ENCODE results near the gene TBX15.

Gene TBX15

GRCh38 chr1:118937413-118938072, 50.6 kb downstream of the TBX15 start:
- Histone ChIP-seq H3K4me3 (no peak overlapping the region), H3K36me3 (ENCODE audit: insufficient read depth, low read length) (no peaks in the 10 kb centered on the region), H3K9me3 (ENCODE audit: low read depth, low read length) (no peaks in the 10 kb centered on the region), H3K9ac (ENCODE audit: insufficient read length) (no peak overlapping the region), H3K27ac (no peak overlapping the region)
- DNase-seq (ENCODE audit: low read depth, low spot score), result no peak
- TF ChIP-seq EZH2 (IDR thresholded peaks at IDR 0.05) (no peak), FOXP2 (optimal IDR thresholded peaks at IDR 0.05; ENCODE audit: control extremely low read depth, extremely low read length, insufficient read depth) (no peak), POLR2AphosphoS5 (IDR thresholded peaks at IDR 0.05; ENCODE audit: borderline replicate concordance, low read depth, low read length) (no peak)

GRCh38 chr1:118934706-118935105, 53.4 kb downstream of the TBX15 start:
- Histone ChIP-seq H3K27ac (no peak overlapping the region), H3K36me3 (ENCODE audit: insufficient read depth, low read length) (no peaks in the 10 kb centered on the region), H3K9me3 (ENCODE audit: low read depth, low read length) (no peaks in the 10 kb centered on the region), H3K9ac (ENCODE audit: insufficient read length) (no peak overlapping the region), H3K4me3 (no peak overlapping the region)
- TF ChIP-seq FOXP2 (optimal IDR thresholded peaks at IDR 0.05; ENCODE audit: control extremely low read depth, extremely low read length, insufficient read depth) (no peak), POLR2AphosphoS5 (IDR thresholded peaks at IDR 0.05; ENCODE audit: borderline replicate concordance, low read depth, low read length) (no peak), EZH2 (IDR thresholded peaks at IDR 0.05) (no peak)
- no peak for DNase-seq (ENCODE audit: low read depth, low spot score)

GRCh38 chr1:118933051-118933781, 54.9 kb downstream of the TBX15 start:
- no peak for DNase-seq (ENCODE audit: low read depth, low spot score)
- TF ChIP-seq EZH2 (IDR thresholded peaks at IDR 0.05) (no peak), POLR2AphosphoS5 (IDR thresholded peaks at IDR 0.05; ENCODE audit: borderline replicate concordance, low read depth, low read length) (no peak), FOXP2 (optimal IDR thresholded peaks at IDR 0.05; ENCODE audit: control extremely low read depth, extremely low read length, insufficient read depth) (no peak)
- Histone ChIP-seq H3K36me3 (ENCODE audit: insufficient read depth, low read length) (no peaks in the 10 kb centered on the region), H3K9ac (ENCODE audit: insufficient read length) (no peak overlapping the region), H3K4me3 (no peak overlapping the region), H3K27ac (no peak overlapping the region), H3K9me3 (ENCODE audit: low read depth, low read length) (no peaks in the 10 kb centered on the region)

- Histone ChIP-seq H3K9me3 (ENCODE audit: low read depth, low read length) (no peaks in the 10 kb centered on the region), H3K36me3 (ENCODE audit: insufficient read depth, low read length) (no peaks in the 10 kb centered on the region), H3K27ac (no peak overlapping the region), H3K4me3 (no peak overlapping the region), H3K9ac (ENCODE audit: insufficient read length) (no peak overlapping the region)
- TF ChIP-seq FOXP2 (optimal IDR thresholded peaks at IDR 0.05; ENCODE audit: control extremely low read depth, extremely low read length, insufficient read depth) (no peak), EZH2 (IDR thresholded peaks at IDR 0.05) (no peak), POLR2AphosphoS5 (IDR thresholded peaks at IDR 0.05; ENCODE audit: borderline replicate concordance, low read depth, low read length) (no peak)
- no peak for DNase-seq (ENCODE audit: low read depth, low spot score)
Observed at GRCh38 chr1:118931876-118932275, 56.3 kb downstream of the TBX15 start.

- Histone ChIP-seq H3K27ac (no peak overlapping the region), H3K9me3 (ENCODE audit: low read depth, low read length) (no peaks in the 10 kb centered on the region), H3K4me3 (no peak overlapping the region), H3K36me3 (ENCODE audit: insufficient read depth, low read length) (no peaks in the 10 kb centered on the region), H3K9ac (ENCODE audit: insufficient read length) (no peak overlapping the region)
- DNase-seq (ENCODE audit: low read depth, low spot score), result peak; percentile 10
- TF ChIP-seq POLR2AphosphoS5 (IDR thresholded peaks at IDR 0.05; ENCODE audit: borderline replicate concordance, low read depth, low read length), result no peak
- no peak for TF ChIP-seq FOXP2 (optimal IDR thresholded peaks at IDR 0.05; ENCODE audit: control extremely low read depth, extremely low read length, insufficient read depth)
- no peak for TF ChIP-seq EZH2 (IDR thresholded peaks at IDR 0.05)
Observed at GRCh38 chr1:118928739-118929554, 59.2 kb downstream of the TBX15 start.

- H3K9me3 ChIP-seq (ENCODE audit: low read depth, low read length), result no peaks in the 10 kb centered on the region
- H3K27ac ChIP-seq, result no peak overlapping the region
- H3K36me3 ChIP-seq (ENCODE audit: insufficient read depth, low read length), result no peaks in the 10 kb centered on the region
- TF ChIP-seq POLR2AphosphoS5 (IDR thresholded peaks at IDR 0.05; ENCODE audit: borderline replicate concordance, low read depth, low read length) (no peak), EZH2 (IDR thresholded peaks at IDR 0.05) (no peak), FOXP2 (optimal IDR thresholded peaks at IDR 0.05; ENCODE audit: control extremely low read depth, extremely low read length, insufficient read depth) (no peak)
- no peak for DNase-seq (ENCODE audit: low read depth, low spot score)
- no peak overlapping the region for H3K4me3 ChIP-seq
- H3K9ac ChIP-seq (ENCODE audit: insufficient read length), result no peak overlapping the region
Observed at GRCh38 chr1:118927427-118928187, 60.5 kb downstream of the TBX15 start.

GRCh38 chr1:118926261-118926660, 61.9 kb downstream of the TBX15 start:
- TF ChIP-seq EZH2 (IDR thresholded peaks at IDR 0.05) (no peak), POLR2AphosphoS5 (IDR thresholded peaks at IDR 0.05; ENCODE audit: borderline replicate concordance, low read depth, low read length) (no peak), FOXP2 (optimal IDR thresholded peaks at IDR 0.05; ENCODE audit: control extremely low read depth, extremely low read length, insufficient read depth) (no peak)
- Histone ChIP-seq H3K9me3 (ENCODE audit: low read depth, low read length) (no peaks in the 10 kb centered on the region), H3K36me3 (ENCODE audit: insufficient read depth, low read length) (no peaks in the 10 kb centered on the region), H3K9ac (ENCODE audit: insufficient read length) (no peak overlapping the region), H3K4me3 (no peak overlapping the region), H3K27ac (no peak overlapping the region)
- DNase-seq (ENCODE audit: low read depth, low spot score), result no peak
